ENCODE data around the gene SYNGR3. TPM values are rescaled to one million over a fixed set of nuclear protein-coding genes. Genes with fewer than 3 reads are reported as not detected.

Gene SYNGR3
- total RNA-seq, 2 donors from 2014 or later, result 1.5 to 1.9 TPM

DNA sequence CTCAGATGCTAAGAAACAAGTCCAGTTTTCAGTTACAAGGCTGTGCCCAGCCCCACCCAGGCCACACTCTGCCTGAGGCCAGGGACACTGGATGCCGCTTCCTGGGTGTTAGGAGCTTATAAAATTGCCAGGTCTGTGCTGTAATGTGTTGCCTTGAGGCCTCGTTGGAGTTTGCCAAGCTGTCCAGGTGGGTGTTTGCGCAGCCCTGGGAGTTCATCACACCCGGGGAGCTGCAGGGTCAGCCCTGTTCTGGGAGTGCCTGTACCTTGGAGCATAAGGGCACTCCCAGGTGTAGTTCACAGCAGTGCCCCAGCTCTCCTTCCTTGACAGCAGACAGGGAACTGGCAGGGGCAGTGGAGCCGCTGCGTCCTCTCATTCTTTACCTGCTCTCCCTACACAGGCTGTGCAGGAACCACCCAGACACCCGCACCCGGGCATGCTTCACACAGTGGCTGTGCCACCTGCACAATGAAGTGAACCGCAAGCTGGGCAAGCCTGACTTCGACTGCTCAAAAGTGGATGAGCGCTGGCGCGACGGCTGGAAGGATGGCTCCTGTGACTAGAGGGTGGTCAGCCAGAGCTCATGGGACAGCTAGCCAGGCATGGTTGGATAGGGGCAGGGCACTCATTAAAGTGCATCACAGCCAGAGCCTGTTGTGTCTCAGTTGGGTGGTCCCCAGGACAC, 4.2 kb upstream of the SYNGR3 start:
- Histone ChIP-seq H3K27ac (peak overlapping the region; percentile 93), H3K9me3 (no peaks in the 10 kb centered on the region), H3K4me3 (peak overlapping the region; percentile 87), H3K36me3 (peaks cover 5% of the 10 kb centered on the region), H3K27me3 (peaks cover 17% of the 10 kb centered on the region), H3K9ac (ENCODE audit: low read depth in 2 of 2, low read length in 2 of 2) (peak overlapping the region; percentile 56 to 63), H3K4me1 (peaks cover 28% of the 10 kb centered on the region)
- intact Hi-C loops (cut with DNase I), result no loop called here
- TF ChIP-seq, protein P1, sequence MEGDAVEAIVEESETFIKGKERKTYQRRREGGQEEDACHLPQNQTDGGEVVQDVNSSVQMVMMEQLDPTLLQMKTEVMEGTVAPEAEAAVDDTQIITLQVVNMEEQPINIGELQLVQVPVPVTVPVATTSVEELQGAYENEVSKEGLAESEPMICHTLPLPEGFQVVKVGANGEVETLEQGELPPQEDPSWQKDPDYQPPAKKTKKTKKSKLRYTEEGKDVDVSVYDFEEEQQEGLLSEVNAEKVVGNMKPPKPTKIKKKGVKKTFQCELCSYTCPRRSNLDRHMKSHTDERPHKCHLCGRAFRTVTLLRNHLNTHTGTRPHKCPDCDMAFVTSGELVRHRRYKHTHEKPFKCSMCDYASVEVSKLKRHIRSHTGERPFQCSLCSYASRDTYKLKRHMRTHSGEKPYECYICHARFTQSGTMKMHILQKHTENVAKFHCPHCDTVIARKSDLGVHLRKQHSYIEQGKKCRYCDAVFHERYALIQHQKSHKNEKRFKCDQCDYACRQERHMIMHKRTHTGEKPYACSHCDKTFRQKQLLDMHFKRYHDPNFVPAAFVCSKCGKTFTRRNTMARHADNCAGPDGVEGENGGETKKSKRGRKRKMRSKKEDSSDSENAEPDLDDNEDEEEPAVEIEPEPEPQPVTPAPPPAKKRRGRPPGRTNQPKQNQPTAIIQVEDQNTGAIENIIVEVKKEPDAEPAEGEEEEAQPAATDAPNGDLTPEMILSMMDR (IDR thresholded peaks at IDR 0.05), result no peak
- peak; percentile 81 for DNase-seq

DNA sequence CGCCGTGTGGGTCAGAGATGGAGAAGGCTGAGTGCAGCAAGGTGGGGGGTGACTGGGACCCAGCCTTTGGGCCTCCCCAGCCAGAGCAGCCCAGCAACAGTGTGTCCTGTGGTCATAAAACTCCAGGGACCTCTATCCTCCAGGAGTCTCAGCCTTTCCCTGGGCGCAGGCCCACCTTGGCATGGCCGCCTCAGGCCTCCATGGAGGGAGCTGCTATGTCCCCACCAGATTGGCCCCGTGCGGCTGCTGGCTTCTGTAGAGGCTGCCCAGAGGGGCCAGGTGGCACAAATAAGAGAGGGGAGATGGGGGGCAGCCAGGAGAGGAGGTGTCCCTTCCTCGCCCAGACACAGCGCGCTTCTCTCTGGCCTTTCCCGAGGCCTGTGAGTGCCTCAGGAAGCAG, 2.6 kb upstream of the SYNGR3 start:
- intact Hi-C loops (cut with DNase I), result no loop called here
- Histone ChIP-seq H3K4me3 (no peak overlapping the region), H3K27ac (no peak overlapping the region), H3K4me1 (peaks cover 39% of the 10 kb centered on the region), H3K27me3 (peaks cover 23% of the 10 kb centered on the region), H3K9me3 (no peaks in the 10 kb centered on the region), H3K9ac (ENCODE audit: low read depth in 2 of 2, low read length in 2 of 2) (no peak overlapping the region), H3K36me3 (peaks cover 5% of the 10 kb centered on the region)
- TF ChIP-seq, protein P1 (IDR thresholded peaks at IDR 0.05), result no peak
- DNase-seq, result no peak

DNA sequence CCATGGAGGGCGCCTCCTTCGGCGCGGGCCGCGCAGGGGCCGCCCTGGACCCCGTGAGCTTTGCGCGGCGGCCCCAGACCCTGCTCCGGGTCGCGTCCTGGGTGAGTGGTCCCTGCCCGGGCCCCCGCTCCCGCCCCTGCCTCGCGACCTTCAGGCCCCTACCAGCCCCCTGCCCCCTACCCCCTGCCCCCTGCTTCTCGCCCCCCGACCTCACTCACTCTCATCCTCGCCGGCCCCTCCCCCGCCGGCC, 256 bp downstream of the SYNGR3 start:
- intact Hi-C loops (cut with DNase I), result no loop called here
- Histone ChIP-seq H3K27ac (no peak overlapping the region), H3K4me3 (peak overlapping the region; percentile 8), H3K27me3 (peaks cover 23% of the 10 kb centered on the region), H3K4me1 (peaks cover 24% of the 10 kb centered on the region), H3K36me3 (peaks cover 5% of the 10 kb centered on the region), H3K9ac (ENCODE audit: low read depth in 2 of 2, low read length in 2 of 2) (no peak overlapping the region), H3K9me3 (no peaks in the 10 kb centered on the region)
- TF ChIP-seq, protein P1 (IDR thresholded peaks at IDR 0.05), result no peak
- no peak for DNase-seq

DNA sequence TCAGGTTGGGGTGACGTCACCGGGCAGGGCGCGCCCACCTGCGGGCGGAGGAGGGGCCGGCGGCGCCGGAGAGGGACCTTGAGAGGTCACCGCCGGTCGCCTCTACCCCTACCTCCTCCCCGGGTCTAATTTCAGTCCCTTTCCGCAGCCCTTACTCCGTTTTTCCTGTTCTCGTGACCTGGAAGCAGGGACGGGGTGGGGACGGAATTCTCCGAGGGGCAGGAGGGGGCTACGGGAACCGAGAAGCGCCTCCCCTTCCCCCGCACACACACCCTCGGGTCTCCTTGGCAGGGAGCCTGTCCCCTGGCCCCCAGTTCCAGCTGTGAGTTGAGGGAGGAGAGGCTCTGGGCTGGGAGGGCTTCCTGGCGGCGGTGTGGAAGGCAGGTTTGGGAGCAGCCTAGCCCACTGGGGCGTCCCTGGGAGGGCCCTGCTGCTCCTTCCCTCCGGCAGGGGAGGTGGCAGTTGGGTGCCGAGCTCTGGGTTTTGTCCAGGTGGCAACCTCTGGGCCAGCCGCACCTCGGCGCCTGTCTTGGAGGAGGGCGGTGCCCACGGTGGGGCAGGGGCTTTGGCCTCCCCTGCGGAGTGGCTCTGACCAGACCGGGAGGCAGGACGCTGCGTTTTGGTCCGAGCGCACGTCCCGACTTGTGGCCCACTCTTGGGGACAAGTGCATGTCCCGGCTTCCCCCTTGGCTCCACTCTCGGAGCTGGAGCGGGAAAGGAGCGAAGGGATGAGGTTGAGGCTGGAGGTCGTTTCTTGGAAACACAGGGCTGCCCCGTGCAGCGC, 773 bp downstream of the SYNGR3 start:
- Histone ChIP-seq H3K4me3 (peak overlapping the region; percentile 8), H3K9ac (ENCODE audit: low read depth in 2 of 2, low read length in 2 of 2) (peak overlapping the region; percentile 73 to 78)

DNA sequence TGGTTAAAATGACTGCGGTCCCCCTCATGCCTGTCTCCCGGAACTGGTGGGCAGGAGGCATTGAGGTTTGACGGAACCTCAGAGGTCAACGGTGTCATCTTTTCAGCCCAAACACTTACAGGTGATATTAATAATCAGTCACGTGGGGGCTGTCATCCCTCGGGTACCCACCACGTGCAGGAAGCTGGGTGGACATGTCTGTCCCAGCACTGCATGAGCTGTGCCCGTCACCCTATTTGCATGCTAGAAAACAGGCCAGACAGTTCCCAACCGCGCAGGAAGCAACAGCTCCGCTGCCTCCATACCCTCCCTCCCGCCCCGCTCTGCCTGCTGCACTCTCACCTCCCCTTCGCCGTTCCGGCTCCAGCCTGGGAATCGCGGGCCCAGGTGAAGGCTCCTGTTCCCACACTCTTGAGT, 1.4 kb downstream of the SYNGR3 start:
- H3K4me1 ChIP-seq, result peaks cover 16% of the 10 kb centered on the region
- peak overlapping the region; percentile 59 for H3K27ac ChIP-seq
- no peaks in the 10 kb centered on the region for H3K9me3 ChIP-seq
- TF ChIP-seq, protein P1 (IDR thresholded peaks at IDR 0.05), result no peak
- peaks cover 4% of the 10 kb centered on the region for H3K36me3 ChIP-seq
- DNase-seq, result peak; percentile 56
- H3K4me3 ChIP-seq, result peak overlapping the region; percentile 23
- intact Hi-C loops (cut with DNase I), result no loop called here
- H3K27me3 ChIP-seq, result peaks cover 23% of the 10 kb centered on the region
- peak overlapping the region in 1 of 2 donors; percentile 73 for H3K9ac ChIP-seq (ENCODE audit: low read depth in 2 of 2, low read length in 2 of 2)

More for the DNA sequence above, 773 bp downstream of the SYNGR3 start:
- Histone ChIP-seq H3K9me3 (no peaks in the 10 kb centered on the region), H3K36me3 (peaks cover 5% of the 10 kb centered on the region), H3K4me1 (peaks cover 21% of the 10 kb centered on the region), H3K27ac (no peak overlapping the region), H3K27me3 (peaks cover 23% of the 10 kb centered on the region)
- intact Hi-C loops (cut with DNase I), result no loop called here
- TF ChIP-seq, protein P1 (IDR thresholded peaks at IDR 0.05), result no peak
- DNase-seq, result peak; percentile 68

Data from colonic mucosa (tissue), 4 donors.